NCI-H2227 (cell line): Measurements from ENCODE around the gene POLR3H.

ENCODE experiments used
- DNase-seq: peaks from one replicate; lab custom pipeline; 2025; ENCODE audit not compliant: unreplicated experiment; lab: John Stamatoyannopoulos, UW

The POLR3H gene

GRCh38 chr22:41488076-41488475, 56.2 kb downstream of the POLR3H start:
- no peak for DNase-seq

- no peak for DNase-seq
Observed at GRCh38 chr22:41487037-41487935, 57.0 kb downstream of the POLR3H start.

- no peak for DNase-seq
Observed at GRCh38 chr22:41485033-41485432, 59.2 kb downstream of the POLR3H start.

GRCh38 chr22:41482319-41482935, 61.8 kb downstream of the POLR3H start:
- no peak for DNase-seq

- no peak for DNase-seq
Observed at GRCh38 chr22:41481925-41482318, 62.3 kb downstream of the POLR3H start.

- DNase-seq = no peak
Observed at GRCh38 chr22:41481131-41481830, 63.0 kb downstream of the POLR3H start.

- DNase-seq = peak; percentile 3
Observed at GRCh38 chr22:41480397-41480735, 63.9 kb downstream of the POLR3H start.

- peak; percentile 58 for DNase-seq
Observed at GRCh38 chr22:41479671-41480396, 64.4 kb downstream of the POLR3H start.

- peak; percentile 2 for DNase-seq
Observed at GRCh38 chr22:41478891-41479521, 65.3 kb downstream of the POLR3H start.

GRCh38 chr22:41478473-41478872, 65.8 kb downstream of the POLR3H start:
- no peak for DNase-seq
